OCI-M2 (cell line): ENCODE measurements around the gene UBE2S.
"Not testable (repeated sequence)": the region's sequence is repeated elsewhere in the genome, so short reads cannot be mapped to it uniquely, and the experiment has no call there.

ENCODE experiments used
- DNase-seq: peaks from one replicate; lab custom pipeline; 2025; ENCODE audit not compliant: unreplicated experiment; lab: John Stamatoyannopoulos, UW

The UBE2S gene

GRCh38 chr19:55407550-55407799 is at the start of gene UBE2S:
Gene UBE2S, minus strand, starts transcription at chr19:55407788. Its CDS starts 199 bp downstream, at chr19:55407589.
- not testable (repeated sequence) for DNase-seq

GRCh38 chr19:55456347-55456746 is 48.8 kb upstream of the UBE2S start:
- no peak for DNase-seq

DNA sequence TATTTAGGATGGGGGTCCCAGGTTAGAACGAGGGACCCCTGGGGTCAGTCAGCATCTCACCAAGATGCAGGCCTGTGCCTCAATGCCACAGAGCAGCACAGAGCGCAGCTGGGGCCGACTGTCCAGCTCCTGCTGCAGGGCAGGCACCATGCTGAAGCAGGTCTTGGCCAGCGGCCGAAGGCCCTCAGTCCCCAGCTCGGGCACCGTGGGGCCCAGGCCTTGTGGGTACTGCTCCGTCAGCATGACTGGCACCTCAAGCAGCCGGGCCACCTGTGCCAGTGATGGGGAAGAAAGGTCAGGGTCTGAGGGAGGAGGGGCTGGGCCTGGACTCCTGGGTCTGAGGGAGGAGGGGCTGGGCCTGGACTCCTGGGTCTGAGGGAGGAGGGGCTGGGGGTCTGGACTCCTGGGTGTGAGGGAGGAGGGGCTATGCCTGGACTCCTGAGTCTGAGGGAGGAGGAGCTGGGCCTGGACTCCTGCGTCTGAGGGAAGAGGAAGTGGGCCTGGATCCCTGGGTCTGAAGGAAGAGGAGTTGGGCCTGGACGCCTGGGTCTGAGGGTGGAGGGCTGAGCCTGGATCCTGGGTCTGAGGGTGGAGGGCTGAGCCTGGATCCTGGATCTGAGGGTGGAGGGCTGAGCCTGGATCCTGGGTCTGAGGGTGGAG is 48.1 kb upstream of the UBE2S start:
- no peak for DNase-seq

DNA sequence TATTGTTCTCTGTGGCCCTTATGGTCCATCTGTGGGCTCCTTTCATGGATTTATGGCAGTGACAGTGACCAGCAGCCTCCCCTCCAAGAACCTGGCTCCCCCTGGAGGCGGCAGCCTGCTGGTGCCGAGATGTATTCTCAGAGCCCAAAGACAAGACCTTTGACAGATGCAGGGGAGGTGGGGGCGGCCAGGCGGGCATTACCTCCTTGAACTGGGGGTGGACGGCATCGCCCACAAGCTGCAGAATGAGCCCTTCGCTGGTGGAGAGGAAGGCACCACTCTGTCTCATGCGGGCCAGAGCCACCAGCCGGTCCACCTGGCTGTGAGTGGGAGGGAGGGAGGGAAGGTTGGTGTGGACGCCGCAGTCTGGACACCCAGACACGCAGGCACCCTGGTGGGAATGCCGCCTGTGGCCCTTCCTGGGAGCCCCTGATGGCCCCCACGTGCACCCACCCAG is 47.2 kb upstream of the UBE2S start:
- no peak for DNase-seq

DNA sequence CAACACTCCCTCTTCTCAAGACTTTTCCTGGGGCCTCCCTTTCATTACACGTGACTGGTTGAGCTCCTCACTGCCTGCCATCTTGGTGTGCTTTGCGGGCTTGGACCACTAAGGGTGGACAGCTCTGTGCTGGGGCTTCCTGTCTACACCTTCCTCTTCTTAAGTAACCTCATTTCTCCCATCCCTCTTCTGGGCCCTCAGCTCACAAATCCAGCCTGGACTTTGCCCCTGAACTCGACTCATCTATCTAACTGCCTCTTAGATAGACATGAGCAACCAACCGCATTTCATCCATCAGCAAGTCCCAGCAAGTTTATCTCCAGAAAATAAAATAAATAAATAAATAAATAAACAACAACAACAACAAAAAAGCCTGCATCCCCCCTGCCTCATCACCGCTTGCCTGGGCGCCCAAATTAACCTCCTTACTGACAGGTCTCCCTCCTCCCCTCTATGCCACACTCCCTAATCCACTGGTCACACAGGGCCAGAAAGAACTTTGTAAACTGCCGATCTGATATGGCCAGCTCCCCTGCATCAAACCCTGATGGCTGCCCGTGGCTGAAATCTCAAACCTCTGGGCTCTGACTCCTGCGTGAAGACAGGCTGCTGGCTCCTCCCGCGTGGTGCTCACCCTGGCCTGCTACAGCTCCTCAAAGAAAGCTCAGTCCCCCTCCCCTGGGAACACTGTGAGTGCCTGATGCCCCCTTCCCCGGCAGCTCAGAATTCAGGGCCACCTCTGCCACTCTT is 46.1 kb upstream of the UBE2S start:
- DNase-seq: no peak

DNA sequence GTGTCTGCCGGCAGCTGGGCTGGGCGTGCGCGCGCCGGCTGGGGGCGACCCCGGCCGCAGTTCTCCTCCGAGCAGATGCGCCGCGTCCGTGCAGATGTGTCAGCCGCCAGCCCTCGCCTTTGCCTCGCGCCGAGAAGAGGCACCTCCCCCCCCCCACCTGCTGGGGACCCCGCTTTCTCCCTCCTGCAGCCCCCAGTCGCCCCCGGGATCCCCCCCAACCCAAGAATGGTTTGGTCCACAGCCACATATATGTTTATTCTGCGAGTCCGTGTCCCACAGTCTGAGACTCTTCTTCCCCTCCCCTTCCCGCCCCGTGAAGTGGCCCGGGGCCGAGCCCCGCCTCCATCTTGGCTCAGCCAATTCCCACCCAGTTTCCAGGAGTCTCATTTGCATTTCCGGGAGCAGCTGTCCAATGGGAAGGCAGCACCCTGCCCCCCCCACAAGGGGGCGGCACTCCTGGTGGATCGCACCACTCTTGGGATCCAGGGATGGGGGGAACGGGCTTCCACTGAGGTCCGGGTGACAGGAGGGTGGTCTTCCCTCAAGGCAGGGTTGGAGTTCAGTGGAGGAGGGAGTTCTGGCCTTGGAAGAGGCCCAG is 45.3 kb upstream of the UBE2S start:
- DNase-seq: no peak

DNA sequence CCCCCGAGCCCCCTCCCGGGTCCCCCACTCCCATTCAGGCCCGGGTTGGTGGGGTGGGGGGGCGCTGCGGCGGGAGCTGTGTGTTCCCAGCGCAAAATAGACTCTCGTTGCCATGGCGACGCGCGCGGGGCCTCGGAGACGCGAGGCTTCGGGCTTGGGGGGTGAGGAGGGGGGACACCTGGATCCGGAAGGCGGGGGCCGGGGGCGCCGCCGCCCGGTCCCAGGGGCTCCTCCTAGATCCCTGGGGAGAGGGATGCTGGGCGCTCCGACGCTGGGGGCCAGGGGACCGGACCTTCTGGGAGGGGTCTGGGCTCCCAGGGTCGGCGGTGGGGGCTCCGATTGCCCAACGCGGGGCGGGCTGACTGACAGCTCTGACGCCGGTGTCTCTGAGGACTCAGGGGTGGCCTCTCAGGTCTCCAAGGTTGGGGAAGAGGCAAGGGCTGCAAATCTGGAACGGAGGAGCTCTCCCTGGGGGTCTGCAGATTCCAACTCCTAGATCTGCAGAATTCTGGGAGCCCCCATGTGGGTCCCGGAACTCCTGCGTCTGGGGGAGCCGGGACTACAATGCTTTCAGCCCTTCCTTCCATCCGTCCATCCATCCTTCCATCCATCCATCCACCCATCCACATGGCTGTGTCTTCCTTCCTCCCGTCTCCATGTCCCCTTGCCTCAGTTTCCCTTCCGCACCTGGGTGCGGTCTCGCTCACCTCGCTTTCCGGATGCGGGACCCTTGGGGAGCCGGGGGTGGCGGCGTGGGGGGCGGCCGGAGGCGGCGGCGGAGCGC is 44.6 kb upstream of the UBE2S start:
- no peak for DNase-seq

- DNase-seq: no peak
Measured at GRCh38 chr19:55451163-55451964, 43.8 kb upstream of the UBE2S start.

DNA sequence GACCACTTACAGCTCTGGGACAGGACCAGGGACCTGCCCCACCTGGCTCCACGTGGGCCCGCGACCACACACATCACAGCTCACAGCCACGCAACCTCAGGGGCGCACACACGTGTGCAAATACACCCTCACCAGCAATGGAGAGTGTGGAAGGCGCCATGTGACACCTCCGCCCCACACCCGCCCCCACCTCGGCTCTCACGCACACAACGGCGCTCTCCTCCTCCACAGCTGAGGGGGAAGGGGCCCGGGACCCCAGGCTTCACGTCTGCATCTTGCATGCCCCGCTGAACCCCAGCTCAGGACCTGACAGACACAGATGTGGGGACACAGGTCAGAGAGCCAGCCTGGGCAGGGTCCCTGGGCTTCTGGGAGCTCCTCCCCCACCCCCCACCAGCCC is 41.9 kb upstream of the UBE2S start:
- no peak for DNase-seq

DNA sequence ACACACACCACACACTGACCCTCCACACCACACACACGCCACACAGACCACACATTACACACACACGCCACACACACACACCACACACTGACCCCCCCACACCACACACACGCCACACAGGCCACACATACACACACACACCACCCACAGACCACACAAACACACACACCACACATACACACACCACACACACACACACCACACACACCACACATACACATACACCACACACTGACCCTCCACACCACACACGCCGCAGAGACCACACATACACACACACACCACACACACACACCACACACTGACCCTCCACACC is 40.5 kb upstream of the UBE2S start:
- DNase-seq: not testable (repeated sequence)

DNA sequence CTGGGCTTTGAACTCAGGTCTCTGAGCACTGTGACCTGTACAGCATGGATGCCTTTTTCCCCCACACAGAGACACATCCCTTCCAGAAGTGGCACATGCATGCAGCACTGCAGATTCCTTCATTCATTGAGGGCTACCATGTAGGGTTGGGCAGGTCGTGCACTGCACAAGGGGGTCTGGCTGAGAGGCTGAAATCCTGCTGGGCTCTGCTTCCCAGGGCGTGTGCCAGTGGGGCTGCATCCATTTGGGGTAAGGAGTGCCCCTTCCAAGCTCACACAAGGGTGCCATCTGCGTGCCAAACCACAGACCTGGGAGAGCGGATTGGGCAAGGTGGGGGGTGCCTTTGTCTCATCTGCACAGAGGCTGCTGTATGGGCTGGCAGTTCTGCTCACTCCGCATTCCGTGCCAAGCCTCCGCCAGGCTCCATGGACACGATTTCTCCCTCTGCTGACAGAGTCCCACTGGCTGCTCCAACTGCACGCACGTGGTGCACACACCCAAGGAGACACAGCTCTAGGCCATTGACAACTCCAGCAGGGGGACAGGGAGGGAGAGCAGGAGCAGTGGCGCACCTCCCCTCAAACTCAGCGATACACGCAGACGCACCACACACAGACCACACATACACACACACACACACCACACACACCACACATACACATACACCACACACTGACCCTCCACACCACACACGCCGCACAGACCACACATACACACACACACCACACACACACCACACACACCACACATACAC is 40.0 kb upstream of the UBE2S start:
- DNase-seq: no peak

- no peak for DNase-seq
Measured at GRCh38 chr19:55446060-55446459, 38.5 kb upstream of the UBE2S start.

DNA sequence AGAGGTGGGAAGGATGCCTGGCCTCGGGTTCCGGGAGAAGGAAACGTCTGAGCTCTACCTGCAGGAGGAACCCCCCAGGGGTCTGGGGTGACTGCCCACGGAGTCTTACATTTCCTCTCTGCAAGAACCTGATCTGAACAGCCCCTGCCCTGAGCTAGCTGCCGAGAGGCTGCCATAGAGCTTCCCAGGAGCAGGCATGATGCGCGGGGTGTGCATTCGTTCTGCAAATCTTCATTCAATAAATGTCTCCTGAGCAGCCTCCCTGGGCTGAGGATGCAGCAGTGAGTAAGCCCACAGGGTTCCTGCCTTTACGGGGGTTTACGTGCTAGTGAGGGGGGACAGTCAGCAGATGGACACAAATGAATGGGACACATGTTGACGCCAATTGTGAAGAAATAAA is 37.1 kb upstream of the UBE2S start:
- no peak for DNase-seq

GRCh38 chr19:55443824-55444480 is 36.4 kb upstream of the UBE2S start:
- no peak for DNase-seq

- no peak for DNase-seq
Measured at GRCh38 chr19:55443045-55443823, 35.6 kb upstream of the UBE2S start, which contains the start of gene SHISA7. Gene SHISA7, minus strand, starts transcription at chr19:55443300. Its CDS starts 437 bp downstream, at chr19:55442863.

- no peak for DNase-seq
Measured at GRCh38 chr19:55442372-55442961, 34.9 kb upstream of the UBE2S start.

DNA sequence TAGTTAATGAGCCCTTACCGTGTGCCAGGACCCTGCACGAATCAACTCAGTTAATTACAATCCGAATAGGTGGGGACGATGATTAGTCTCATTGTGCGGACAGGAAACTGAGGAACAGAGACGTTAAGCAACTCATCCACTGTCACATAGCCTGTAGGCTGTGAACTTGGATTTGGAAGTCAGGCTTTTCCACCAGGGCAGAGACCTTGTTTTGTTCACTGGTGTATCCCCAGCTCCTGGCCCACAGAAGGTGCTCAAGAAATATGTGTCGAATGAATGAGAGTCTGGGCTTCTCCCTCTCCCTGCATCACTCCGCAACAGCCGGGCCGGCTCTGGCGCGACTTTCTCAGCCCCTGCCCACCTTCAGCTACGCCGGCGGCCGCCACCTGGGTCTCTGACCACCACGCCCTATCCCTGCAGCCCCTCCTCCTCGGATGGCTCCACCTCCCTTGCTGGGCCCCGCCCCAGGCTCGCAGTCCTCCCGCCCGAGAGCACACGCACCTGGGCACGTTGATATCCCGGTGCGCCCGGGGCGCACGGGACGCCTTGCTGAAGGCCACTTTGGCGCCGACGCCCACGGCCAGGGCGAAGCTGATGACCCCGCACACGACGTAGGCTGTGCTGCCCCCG is 34.2 kb upstream of the UBE2S start:
- DNase-seq: no peak

- DNase-seq: no peak
Measured at GRCh38 chr19:55441319-55441691, 33.7 kb upstream of the UBE2S start.
